Jurkat, Clone E6-1 (cell line): ENCODE measurements around the gene TMEM185B.

Experiments used
- DNase-seq: peaks from one replicate; pipeline ENCODE4 v3.0.0-alpha.2; 2011; ENCODE audit warnings: low read depth, low spot score
- H3K4me3 ChIP-seq: 2 replicates; pipeline ENCODE4 v1.5.1; 2011; ENCODE audit warnings: mild to moderate bottlenecking, low read length, control low read depth, moderate library complexity

The TMEM185B gene

DNA sequence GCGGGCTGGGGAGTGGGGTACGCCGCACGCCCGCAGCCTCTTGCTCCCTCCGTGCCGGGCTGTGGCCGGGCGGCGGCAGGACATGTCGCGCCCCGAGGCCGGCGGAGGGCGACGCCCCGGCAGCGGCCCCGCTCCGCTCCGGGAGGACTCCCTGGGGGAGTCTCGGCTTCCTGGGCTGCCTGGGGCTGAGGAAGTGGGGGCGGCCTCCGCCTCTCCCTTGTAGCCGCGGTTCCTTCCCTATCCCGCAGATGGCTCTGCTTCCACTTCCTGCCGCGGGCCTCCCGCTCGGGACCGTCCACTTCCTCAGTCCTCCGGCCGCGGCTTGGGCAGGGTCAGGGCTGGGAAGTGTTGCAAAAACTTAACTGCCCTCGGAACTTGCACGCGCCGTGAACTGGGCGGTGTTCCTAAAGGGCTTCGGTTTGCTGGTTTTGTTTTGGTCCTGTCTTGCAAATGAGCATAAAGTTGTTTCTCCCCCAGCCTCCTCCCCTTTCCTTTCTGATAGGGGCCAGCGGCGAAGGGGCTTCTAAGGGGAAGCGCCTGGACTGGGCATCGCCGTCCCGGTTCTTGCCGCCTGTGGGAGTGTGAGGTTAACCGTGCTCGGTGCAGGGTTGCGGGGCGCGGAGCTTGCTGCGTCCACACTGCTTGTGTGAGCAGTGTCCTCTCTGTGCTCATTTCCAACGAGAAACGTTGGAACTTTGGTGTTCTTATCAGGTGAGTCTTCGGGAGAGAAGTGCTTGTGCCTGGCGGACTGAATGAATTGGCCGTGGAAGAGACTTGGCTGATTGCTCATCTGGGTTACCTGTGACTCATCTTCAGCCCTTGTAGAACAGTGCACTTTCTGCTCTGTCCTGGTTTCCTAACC, 30.1 kb upstream of the TMEM185B start:
- H3K4me3 ChIP-seq: peak overlapping the region; percentile 72
- peak; percentile 25 for DNase-seq

DNA sequence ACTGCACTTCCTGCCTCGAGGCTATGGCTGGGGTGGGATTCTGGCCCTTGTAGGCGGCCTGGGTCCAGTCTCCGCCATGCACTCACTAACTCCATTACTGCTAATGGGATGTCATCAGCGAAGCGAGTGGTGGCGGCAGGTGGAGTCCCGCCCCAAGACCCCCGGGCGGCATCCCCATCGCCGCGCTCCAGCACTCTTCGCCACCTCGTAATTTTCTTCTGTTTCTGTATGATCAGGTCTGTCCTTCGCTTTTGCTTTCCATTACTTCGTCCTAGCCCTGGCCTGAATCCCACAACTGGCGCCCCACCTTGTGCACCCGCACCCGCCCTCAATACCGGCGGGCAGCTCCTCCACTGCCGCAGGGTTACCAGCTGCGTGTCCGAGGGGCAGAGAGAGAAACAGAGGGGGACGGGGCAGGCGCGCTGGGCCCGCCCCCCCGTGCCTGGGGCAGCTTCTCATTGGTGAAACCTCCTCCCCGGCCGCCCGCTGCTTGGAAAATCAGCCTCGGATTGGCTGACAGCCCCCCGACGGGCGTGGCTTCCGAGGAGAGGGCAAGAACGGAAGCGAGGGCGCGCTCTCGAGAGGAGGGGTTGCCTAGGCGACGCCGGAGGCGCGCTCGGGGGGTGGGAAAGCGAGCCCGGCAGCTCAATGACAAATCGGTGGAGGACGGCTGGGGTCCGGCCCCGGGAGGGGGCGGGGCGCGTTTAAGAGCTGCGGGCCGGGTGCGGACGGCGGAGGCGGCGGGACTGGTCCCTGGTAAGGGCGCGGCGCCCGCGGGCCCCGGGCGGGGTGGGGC, 29.2 kb upstream of the TMEM185B start, which contains the start of gene RALB:
Gene RALB (plus strand): TSS at position 628 of the 796 bp plus-strand sequence. CDS start 25,813 bp downstream, outside the sequence.
- H3K4me3 ChIP-seq: peak within 1 kb of the TSS; percentile 72
- DNase-seq: peak; percentile 92

DNA sequence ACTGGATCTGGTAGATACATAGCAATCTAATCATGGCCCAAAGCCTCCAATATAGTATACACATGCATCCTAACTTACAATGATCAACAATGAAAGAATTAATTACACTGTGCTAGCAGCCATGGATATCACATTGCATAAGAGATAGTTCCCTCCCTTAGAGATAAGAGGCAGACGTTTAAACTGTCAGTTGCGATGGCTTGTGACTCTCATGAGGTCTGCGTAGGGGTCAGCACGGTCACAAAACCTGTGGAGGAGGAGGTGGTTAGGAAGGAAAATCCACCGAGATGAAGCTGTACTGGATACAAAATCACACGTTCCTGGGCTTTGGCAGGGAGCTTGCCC, 28.7 kb upstream of the TMEM185B start:
- no peak for DNase-seq
- peak overlapping the region; percentile 72 for H3K4me3 ChIP-seq

DNA sequence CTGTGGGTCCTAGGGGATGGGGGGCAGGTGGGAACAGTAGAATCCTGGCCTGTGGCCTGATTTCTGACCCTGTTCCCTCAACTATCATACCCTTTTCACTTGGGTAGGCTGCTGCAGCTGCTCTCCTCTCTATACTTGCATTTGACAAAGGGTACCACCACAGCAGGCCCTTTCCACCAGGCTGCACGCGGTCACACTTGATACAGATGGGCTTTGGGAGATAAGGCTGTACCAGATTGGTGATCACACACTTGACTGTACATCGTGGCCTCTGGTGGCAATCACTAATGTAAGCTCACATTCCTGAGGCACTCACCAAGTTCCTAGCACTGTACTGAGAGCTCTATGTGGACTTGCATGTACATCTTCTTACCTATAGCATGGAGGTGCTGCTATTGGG, 27.9 kb upstream of the TMEM185B start:
- DNase-seq: no peak
- no peak overlapping the region for H3K4me3 ChIP-seq

DNA sequence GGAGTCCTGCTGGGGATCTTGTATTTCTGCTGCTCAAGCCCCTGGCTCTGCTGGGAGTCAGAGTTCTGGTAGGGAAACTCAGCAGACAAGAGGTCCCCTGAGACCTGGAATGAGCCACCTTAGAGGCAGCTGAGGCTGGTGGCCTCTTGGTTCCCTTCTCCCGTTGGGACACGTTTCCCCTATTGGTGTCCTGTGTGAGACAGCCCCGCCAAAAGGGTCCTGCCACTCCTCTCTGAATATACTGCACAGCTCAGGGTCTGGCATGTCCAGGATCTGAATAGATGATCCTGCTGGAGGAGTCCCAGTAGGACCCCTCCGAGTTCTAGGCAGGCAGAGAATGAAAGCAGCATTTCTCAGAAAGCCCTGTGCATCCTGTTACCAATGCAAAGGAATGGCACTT, 27.4 kb upstream of the TMEM185B start:
- no peak for DNase-seq

DNA sequence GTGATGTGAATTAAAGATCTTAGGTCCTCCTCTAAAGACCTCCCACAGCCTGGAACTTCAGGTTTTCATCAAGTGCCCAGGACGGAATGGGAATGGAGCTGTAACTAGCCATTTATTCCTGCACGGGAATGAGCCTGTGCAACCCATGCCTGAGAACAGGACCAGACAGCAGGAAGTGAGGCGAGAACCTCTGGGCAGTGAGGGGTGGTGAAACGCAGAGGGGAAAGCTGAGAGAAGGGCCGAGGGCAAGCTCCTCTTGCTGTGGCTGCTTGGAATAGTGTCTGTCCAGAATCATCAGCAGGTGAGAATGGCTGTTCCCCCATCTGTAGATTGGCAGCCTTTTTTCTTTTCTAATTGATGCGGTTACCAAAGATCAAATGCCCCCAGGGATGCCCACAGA, 24.7 kb upstream of the TMEM185B start:
- no peak overlapping the region for H3K4me3 ChIP-seq
- DNase-seq: no peak

More for the DNA sequence above, 27.4 kb upstream of the TMEM185B start:
- H3K4me3 ChIP-seq: no peak overlapping the region

DNA sequence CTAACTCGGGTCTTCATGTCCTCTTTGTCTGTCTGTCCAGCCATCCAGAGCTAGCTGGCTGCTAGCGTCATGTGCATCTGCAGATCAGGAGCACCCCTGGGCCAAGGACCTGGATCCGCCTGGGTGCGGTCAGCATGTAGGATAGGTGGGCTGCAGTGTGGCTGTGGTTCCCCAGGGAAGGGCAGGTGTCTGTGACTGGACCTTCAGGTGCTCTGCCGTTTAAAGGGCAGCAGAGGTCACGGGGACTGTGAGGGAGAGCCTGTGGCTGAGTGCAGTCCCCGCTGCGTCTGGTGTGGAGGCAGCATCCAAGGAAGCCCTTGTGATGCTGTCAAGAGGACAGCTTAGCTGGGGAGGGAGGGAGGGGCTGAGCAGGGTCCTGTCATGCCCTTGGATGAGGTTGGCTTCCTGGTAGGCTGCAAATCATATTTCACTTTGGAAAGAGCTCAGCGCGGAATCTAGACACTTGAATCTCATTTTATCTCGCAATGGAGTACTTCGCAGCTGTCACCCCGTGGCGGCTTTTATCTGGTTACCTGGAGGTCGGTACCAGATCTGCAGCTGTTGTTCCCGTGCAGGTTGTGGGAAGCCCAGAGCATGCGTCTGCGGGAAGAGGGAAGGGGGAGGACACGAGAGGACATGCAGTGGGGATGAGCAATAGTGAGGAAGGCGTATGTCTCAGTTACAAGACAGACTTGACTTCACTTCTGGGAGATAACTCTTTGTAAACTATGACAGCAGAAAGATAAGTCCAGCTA, 23.5 kb upstream of the TMEM185B start:
- no peak overlapping the region for H3K4me3 ChIP-seq
- peak; percentile 47 for DNase-seq

DNA sequence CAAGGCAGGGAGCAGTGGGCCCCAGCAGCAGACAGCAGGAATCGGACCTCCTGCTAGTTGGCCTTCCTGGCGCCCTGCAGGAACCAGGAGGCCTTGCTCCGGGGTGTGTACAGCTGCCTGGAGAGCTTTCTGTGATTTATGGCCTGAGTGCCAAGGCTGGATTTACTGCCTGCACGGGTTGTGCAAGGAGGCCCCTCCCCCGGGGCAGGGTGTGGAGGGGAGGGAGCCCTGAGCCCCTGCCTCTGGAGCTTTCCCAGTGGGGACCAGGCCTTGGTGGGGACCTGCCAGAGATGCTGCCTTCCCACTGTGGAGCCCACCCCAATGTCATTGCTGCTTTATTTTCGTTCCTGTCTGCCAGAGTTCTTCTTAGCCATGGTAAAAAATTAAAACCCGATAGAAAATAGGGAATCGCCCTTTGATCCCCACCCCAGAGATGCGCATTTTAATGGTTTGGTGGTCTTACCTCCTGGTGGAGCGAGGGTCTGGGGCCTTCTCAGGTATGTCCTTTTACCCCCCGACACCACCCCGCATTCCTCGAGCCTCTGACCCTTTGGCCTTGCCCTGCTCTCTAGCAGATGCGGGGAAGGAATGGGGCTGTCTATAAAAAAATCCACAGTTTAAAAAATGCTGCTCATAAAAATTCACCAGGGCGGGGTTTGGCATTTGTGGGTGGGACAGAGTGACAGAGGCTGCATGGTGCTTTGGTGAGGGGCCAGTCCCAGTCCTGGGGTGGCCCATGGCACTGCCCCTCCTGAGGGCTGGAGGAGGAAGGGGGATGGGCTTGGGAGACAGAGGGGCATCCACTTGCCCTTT, 22.5 kb upstream of the TMEM185B start:
- H3K4me3 ChIP-seq: no peak overlapping the region
- no peak for DNase-seq

DNA sequence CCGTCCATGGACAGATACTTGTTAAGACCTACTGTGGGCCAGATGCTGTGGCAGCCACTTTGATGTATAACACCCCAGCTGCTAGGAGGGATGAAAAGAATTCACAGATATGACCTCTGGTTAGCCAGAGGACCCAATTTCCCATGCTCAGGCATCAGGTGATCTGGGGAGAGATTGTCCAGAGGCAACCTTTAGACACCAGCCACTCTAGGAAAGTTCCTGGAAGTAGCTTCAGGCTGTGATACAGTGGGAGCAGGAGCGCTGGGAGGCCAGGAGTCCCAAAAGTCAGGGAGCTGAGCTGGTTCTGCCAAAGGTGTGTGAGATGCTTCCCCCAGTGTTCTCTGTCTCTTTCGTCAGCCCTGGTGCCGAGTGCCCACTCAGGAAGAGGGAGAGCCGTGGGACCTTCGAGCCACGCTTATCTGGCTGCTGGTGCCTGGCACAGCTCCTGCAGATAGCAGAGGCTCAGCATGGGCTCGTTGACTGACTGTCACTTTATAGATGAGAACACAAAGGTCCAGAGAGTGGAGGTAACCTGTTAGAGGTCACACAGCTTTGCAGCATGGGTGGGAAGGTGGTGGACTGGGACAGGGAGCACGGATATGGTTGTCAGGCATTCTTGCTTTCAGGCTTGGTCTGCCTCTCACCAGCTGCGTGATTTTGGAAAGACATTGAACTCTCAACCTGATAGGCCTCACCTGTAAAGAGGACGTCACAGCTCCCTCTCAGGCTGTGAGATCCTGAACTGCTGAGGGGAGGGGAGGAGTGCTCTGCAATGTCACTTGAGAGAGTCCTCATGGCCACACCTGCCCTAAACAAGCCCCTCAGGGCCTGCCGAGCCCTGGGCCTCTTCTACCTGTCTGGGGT, 21.7 kb upstream of the TMEM185B start:
- no peak overlapping the region for H3K4me3 ChIP-seq
- DNase-seq: no peak

DNA sequence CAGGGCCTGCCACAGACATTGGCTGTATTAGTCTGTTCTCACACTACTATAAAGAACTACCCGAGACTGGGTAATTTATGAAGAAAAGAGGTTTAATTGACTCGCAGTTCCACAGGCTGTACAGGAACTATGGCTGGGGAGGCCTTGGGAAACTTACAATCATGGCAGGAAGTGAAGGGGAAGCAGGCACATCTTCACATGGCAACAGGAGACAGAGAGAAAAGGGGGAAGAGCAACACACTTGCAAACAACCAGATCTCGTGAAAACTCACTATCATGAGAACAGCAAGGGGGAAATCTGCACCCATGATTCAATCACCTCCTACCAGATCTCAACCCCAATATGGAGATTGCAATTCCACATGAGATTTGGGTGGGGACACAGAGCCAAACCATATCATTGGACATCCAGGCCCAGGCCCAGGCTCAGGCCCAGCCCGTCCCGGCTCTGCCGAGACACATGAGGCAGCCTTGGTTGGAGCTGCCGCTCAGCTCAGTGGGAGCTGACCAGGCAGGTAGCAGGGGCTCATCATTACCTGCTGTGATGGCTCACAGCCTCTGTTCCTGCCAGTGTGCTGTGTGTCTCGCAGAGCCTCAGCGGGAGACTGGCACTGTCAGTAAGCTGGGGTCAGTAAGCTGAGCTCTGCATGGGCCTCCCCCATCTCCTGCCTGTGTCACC, 20.8 kb upstream of the TMEM185B start:
- no peak for DNase-seq
- no peak overlapping the region for H3K4me3 ChIP-seq

DNA sequence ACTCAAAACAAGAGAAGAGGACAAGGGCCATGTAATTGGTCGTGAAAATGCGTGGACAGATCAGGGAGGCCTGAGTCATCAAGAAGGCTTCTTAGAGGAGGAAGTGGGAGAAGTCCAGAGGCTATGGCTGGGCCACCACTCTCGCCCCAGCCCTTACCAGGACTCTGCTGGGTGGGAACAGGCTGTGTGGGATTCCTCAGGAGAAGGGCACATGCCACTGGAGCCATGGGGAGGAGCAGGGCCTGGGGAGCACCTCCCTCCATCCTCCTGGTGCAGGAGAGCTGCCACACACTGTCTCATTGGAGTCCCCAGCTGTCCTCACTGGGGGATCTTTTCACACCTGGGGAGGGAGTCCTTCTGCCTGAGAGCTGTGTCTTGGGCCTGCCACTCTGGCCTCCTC, 20.0 kb upstream of the TMEM185B start:
- H3K4me3 ChIP-seq: no peak overlapping the region
- DNase-seq: no peak

DNA sequence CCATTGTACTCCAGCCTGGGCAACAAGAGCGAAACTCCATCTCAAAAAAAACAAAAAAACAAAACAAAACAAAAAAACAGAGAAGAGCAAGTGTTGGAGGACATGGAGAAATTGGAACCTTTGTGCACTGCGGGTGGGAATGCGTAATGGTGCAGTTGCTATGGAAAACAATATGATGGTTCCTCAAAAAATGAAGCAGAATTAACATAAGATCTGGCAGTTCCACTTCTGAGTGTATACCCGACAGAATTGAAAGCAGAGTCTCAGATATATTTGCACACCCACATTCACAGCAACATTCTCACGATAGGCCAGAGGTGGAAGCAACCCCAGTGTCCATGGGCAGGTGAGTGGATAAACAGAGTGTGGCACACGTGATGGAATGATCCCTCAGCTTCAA, 18.5 kb upstream of the TMEM185B start:
- no peak overlapping the region for H3K4me3 ChIP-seq
- no peak for DNase-seq

DNA sequence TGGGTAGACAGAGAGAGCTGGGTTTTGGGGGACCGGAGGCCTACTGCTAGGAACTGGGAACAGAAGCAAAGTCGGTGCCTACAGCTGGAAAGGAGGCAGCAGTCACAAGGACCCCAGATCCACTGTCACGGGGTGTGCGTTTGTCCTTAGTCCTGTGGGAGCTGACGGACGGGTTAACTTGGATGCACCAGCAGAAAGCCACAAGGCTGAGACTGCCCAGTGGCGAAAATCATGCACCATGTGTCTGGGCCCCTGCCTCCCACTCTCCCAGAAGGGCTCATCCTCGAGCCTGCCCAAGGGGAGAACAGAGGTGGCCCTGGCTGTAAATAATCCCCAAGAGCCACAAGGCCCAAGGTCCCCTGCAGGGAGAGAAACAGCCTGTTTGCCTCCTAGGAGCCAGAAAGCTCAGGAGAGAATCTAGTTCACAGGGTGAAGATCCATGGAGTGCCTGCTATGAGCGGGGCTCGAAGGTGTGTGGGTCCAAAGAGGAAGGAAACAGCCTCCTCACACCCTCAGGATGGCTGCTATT, 17.8 kb upstream of the TMEM185B start:
- no peak overlapping the region for H3K4me3 ChIP-seq
- no peak for DNase-seq

DNA sequence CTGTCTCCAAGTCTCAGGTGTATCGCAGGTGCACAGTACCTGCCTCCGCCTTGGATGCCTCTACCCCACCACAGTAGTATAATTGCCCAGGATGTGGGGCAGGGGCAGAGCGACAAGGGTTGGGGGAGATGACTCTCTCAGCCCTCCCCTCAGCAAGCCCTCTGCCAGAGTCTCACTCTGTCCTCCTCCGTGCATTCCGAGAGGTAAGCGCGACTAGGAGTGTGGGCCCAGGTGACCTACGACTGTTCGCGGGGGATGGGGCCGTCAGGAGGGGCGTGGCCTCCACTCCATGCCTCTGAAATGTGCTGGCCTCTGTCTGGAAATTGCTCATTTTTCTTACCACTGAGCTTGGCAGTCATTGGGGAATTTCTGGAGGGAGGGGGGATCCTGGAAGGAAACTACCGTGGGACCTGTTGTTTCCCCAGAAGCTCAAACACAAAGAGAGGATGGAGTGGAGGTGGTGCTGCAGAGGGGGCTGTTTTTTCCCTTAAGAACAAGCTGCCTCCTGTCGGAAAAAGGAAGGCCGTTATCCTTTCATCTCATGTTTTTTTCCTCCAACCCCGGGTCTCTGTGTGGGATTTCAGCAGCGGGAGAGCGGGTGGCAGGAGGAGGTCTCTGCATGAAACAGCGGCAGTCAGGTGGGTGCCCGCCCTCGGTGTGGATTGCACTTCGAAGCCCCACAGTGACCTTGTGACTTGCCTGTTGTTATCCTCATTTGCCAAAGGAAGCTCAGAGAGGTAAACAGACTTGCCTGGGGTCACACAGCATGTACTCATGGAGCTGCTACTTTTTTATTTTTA, 16.5 kb upstream of the TMEM185B start:
- no peak for DNase-seq
- H3K4me3 ChIP-seq: no peak overlapping the region

DNA sequence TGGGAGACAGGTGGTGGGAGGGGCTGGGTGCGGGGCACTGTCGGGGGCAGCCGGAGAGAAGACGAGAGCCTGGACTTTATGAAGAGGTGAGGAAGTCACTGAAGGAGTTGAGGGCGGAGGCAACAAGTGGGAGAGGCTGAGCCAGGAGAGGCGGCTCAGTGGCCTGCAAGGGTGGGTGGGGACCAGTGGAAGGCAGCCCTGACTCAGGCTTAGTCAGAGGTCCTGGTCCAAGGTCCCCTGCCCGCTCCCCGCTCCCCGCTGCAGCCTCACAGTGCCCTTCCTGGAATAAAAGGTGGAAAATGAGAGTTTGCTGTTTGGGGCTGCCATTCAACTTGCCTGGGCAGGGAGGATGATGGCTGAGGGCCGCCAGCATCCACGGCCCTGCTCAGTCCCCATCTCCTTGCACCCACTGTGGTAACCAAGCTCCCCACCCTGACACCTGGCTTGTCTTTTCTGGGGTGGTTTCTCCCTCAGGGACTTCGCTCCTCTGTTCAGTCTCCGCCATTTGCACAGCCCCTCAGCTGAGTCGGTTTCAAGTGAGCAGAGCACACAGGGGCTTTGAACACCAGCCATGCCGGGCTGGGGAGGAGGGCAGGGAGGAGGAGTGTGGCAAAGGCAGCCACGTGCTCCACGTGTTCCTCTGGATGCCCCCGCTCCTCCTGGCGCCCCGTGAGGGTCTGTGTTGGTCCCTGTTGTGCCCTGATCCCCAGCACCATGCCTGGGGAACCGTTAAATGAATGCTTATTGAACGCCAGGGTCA, 15.7 kb upstream of the TMEM185B start:
- no peak for DNase-seq

DNA sequence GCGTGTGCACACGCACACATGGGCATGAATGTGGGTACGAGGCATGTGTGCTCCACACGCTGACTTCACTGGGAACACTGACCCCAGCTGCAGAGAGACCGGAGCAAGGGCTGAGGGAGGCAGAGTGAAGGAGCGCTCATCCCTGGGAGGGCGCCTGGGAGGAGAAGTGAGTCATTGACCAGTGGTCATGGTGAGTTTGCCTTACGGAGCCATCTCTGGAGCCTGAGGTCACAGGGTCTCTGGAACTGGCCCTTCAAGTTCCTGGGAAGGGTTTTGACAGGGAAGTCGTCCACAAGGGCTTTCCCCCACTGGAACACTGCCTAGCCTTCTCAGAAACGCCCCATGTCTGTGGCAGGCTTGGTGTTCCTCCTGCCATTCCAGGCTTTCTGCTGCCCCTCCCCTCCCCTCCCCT, 14.3 kb upstream of the TMEM185B start:
- H3K4me3 ChIP-seq: no peak overlapping the region
- DNase-seq: no peak

More for the DNA sequence above, 15.7 kb upstream of the TMEM185B start:
- no peak overlapping the region for H3K4me3 ChIP-seq
